HG03457 (cell line): ENCODE measurements around the gene GRAMD1C.
"Not testable (repeated sequence)": the region's sequence is repeated elsewhere in the genome, so short reads cannot be mapped to it uniquely, and the experiment has no call there.

Source experiments
- ATAC-seq: cut with Tn5 transposase; IDR thresholded peaks from one replicate; pipeline ENCODE4 v1.9.1; 2021; ENCODE audit warnings: moderate number of reproducible peaks; ENCODE audit not compliant: unreplicated experiment

Gene GRAMD1C

DNA sequence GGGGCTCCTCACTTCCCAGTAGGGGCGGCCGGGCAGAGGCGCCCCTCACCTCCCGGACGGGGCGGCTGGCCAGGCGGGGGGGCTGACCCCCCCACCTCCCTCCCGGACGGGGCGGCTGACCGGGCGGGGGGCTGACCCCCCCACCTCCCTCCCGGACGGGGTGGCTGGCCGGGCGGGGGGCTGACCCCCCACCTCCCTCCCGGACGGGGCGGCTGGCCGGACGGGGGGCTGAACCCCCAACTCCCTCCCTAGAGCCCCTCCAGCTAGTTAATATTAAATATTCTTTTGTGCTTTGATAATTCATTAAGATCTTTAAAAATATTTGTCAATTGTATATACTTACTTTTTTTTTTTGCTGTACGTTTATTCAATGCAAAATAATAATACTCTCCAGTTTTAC is 11.3 kb downstream of the GRAMD1C start:
- not testable (repeated sequence) for ATAC-seq

DNA sequence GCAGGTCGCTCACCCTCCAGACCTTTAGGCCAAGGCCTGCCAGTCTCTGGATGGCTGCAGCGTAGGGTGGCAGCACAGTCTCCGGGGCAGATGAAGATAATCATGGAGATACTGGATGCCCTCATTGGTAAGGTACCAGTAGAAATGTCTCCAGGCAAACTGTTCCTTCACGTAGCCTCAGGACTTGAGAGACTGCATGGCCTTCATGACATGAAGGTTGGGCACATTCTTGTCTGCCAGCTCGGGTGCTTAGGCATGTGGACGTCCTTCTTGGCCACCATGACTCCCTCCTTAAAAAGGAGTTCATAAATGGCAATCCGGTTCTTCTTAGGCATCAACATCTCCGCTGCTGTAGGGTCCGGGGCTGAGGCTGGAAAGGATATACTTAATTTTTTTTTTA is 11.8 kb downstream of the GRAMD1C start:
- ATAC-seq, result not testable (repeated sequence)

DNA sequence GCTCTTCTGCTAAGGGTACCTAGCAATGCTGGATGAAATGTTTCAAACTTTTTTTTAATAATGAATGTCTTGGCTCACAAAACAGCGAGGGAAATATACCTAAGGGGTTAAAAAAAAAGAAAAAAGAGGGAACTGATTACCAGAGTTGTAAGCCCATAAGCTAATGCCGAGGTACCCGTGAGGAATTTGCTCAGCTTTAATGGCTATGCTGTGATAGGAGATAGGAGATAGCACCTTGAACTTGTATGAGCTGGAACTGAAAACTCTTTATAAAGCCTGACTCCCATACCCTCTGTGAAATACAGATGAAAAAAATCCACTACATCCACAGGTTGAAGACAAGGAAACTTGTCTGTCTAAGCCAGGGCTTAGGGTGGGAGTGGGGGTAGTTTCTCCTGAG is 13.9 kb downstream of the GRAMD1C start:
- no peak for ATAC-seq

DNA sequence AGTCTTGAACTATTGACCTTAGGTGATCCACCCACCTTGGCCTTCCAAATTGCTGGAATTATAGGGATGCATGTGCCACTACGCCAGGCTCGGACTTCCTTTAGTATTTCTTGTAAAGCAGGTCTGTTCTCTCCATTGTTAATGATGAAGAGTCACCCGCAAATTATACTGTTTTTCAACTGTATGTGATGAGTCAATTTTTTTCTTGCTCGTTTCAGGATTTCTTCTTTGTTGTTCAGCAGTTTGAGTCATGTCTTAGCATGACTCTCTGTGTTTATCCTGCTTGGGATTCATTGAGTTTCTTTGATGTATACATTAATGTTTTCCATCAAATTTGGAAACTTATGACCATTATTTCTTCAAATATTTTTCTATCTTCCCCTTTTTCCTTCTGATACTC is 28.9 kb downstream of the GRAMD1C start:
- no peak for ATAC-seq

DNA sequence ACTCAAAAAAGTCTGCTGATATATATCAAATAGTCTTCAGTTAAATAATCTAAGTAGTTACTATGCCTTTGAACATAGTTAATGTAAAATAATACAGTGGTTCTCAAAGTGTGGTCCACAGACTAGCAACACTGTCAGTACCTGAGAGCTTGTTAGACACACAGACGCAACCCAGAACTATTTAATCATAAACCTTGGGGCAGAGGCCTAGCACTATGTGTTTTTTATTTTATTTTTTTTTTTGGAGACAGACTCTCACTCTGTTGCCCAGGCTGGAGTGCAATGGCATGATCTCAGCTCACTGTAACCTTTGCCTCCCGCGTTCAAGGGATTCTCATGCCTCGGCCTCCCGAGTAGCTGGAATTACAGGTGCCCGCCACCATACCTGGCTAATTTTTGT is 34.7 kb downstream of the GRAMD1C start:
- ATAC-seq, result no peak

DNA sequence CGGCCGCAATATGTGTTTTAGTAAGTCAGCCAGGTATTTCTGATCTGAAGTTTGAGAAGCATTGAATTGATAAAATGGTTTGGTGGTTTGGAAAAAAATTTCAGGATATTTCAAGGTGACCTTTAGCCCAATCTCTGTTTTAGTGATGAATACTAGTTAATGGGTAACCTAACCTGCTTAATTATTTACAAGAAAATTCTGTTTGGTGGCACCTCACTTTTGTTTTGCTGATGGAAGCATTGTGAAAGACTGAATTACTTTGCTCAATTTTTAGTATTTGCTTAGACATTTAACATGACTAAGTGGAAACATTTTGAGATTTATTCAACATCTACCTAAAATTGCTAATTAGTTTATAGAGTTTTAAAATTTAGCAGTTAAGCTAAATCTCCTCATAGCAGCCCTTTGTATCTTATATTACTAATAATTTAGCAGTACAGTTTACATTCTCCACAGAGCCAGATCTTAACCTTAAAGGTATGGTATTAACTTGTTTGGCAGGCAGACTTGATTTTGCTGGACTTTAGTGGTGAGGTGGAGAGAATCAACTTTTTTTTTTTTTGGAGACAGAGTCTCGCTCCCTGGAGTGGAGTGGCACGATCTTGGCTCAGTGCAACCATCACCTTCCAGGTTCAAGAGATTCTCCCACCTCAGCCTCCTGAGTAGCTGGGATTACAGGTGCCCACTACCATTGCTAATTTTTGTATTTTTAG is 35.4 kb downstream of the GRAMD1C start:
- no peak for ATAC-seq

DNA sequence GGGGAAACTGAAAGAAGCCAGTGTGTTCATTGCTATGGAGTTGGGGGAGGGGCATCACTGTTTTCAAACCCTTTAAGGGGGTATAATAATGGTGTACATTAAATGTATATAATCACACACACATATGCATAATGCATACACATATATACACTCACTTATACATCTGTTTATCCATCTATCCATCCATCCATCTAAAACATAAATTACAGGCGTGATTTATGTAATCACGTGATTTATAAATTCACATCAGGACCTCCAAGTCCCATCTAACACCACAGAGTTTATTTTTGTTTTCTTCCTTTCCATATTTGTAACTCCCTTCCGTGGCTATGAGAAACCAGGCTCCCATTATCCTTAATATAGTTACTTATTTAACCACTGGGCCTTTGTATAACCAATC is 39.8 kb downstream of the GRAMD1C start:
- no peak for ATAC-seq

DNA sequence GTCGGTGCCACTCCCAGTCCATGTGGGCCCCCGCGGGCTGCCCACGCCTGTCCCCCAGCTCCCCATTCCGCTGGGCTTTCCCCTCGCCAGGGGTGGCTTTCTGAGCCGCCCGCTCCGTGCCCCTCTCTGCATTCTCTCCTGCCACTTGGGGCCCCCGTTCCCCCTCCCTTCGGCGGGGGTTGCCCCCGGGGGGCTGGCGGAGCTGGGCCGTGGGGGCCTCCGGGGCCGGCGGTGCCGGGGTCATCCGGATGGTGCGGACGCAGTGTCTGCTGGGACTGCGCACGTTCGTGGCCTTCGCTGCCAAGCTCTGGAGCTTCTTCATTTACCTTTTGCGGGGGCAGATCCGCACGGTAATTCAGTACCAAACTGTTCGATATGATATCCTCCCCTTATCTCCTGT is 46.5 kb downstream of the GRAMD1C start:
- no peak for ATAC-seq

DNA sequence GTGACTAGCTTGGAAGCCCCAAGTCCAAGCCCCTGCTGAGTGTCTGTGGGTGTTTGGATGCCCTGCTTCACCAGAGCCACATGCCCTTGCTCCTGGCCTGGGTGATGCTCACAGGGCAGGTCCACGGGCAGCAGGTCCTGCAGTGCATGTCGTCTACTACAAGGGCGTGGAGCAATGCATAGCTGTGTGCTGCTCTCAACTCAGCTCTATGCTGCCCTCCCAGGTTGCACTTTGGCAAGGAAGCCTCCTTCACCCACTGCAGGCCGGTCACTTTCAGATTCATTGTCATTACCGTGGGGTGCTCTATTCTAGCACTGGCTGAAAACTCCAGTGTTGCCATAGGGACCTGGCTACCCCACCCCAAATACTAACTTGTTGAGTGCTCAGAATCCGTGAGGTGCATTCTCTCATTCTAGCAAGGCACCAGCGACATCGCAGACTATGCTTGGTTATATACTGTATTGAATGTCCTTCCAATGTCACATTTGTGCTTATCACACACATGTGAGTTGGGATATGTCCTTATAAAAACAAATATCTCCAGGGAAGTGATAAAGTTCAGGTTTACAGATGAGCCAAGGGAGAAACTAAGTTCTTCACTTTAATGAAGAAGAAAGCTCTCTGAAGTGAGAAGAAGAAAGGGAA is 51.8 kb downstream of the GRAMD1C start:
- no peak for ATAC-seq

DNA sequence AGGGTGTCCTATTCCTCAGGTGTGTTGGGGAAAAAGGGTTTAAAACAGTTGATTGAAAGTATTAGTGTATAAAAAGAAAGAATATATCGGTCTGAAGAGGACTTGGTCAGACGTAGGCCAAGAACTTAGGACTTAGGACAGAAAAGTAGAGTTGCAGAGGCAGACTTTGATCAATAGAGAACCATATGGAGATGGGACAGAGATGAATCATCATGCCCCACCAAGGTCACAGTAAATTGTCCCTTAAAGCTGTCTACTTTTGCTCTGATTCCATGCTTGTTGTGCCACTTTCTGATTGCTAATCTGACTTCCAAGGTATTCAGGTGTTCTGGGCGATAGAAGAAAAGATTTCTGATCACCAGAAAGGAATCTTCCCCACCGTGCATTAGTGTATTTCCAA is 56.3 kb downstream of the GRAMD1C start:
- no peak for ATAC-seq

DNA sequence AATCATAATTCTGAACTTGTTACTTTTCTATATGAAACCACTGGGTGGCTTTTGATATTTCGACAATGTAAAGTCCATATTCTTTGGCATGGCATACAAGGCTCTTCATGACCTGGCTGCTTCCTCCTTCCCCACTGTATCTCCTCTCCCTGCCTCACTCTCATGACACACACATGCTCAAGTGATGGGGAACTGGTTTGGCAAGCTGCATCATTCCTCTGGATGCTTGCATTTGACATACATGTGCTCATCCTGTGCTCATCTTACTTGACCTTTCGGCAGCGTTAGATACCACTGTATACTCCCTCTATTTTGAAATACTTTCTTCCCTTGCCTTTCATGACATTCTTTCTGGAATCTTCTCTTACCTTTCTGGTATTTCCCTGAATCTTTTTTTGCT is 57.4 kb downstream of the GRAMD1C start:
- no peak for ATAC-seq

DNA sequence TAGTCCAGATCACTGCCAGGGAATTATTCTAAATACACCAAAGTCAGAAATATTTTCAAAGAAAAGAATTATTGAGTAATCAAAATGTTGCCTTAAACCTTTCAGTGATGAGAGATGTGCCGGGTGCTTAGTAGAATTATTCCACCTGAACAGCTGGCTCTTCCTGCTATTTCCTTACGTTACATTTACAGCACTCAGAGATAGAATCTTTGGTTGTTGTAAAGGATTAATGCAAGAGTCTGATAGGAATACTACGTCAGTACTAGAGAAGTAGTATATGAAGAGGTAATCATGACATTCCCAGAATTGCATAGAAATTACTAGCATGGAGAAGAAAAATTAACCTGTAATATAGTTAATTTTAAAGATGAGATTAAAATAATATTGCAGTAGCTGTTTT is 58.3 kb downstream of the GRAMD1C start:
- ATAC-seq, result no peak

DNA sequence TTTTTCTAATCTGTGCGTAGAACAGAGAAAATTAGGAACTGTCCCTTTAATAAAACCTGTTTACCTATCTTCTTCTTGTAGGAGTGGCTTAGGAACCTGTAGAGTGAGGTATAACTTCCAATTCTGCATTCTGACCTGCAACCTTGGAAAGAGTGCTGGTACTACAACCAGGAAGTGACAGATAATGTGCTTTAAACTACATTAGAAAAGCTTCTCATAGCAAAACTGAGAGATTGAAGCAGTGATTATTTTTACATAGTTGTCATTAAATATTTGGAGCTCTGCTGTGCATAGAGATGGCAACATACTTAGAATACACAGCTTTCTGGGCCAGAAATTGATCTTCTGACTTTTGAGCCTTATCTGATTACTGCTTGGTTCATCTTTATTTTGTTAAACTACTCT is 58.8 kb downstream of the GRAMD1C start:
- ATAC-seq, result no peak

DNA sequence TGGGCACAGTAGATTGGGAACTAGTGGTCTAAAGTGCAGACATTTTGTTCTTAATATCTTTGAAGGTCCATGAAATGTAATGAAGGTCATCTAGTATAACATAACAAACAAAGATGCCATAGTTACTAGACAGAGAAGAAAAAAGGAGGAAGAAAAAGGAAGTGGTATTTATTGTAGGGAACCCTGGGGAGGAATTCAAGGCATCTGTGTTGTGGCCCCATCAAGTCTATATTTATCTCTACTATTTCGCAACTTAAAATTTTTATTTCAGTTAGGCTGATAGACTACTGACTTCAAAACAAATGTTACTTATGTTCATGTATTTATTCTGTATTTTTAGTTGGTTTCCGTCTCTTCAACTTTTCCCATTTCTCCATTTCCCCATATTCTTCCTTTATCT is 60.3 kb downstream of the GRAMD1C start:
- no peak for ATAC-seq

DNA sequence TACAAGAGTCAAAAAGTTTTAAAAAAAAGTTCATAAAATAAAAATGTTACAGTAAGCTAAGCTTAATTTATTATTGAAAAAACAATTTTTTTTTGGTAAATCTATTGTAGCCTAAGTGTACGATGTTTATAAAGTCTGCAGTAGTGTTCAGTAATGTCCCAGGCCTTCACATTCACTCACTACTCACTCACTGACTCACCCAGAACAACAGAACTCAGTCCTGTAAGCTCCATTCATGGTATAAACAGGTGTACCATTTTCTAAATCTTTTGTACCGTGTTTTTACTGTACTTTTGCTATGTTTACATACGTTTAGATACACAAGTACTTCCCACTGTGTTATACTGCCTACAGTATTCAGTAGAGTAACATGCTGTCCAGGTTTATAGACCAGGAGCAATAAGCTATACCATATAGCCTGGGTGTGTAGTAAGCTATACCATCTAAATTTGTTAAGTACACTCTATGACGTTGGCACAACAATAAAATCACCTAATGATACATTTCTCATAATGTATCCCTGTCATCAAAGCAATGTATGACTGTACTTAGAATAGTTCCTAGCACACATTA is 68.1 kb downstream of the GRAMD1C start:
- ATAC-seq, result no peak

DNA sequence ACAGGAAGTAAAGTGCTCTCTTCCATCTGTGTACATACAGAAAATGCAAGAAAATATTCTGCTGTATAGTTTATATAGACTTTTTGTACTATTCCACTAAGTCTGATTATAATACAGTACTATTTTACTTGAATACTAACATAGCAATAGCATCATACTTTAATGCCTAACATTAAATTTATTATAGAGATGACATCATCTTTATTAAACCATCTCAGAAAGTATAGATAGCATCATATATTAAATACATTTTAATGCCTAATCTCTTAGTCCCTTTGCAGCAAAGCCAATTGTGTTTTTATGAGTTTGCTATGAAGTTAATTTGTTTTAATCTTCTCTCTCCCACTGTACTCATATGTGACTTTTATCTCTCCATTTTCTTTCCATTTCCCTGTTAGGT is 69.5 kb downstream of the GRAMD1C start:
- ATAC-seq, result no peak

DNA sequence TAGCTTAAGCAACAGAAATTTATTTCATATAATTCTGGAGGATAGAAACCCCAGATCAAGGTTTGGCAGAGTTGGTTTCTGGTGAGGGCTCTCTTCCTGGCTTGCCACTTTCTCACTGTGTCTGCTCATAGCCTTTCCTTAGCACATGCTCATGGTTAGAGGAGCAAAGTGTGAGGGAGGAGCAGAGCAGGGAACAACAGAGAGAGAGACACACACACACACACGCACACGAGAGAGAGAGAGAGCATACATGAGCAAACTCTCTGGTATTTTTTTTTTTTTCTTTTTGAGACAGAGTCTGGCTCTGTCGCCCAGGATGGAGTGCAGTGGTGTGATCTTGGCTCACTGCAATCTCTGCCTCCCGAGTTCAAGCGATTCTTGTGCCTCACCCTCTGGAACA is 72.4 kb downstream of the GRAMD1C start:
- no peak for ATAC-seq

DNA sequence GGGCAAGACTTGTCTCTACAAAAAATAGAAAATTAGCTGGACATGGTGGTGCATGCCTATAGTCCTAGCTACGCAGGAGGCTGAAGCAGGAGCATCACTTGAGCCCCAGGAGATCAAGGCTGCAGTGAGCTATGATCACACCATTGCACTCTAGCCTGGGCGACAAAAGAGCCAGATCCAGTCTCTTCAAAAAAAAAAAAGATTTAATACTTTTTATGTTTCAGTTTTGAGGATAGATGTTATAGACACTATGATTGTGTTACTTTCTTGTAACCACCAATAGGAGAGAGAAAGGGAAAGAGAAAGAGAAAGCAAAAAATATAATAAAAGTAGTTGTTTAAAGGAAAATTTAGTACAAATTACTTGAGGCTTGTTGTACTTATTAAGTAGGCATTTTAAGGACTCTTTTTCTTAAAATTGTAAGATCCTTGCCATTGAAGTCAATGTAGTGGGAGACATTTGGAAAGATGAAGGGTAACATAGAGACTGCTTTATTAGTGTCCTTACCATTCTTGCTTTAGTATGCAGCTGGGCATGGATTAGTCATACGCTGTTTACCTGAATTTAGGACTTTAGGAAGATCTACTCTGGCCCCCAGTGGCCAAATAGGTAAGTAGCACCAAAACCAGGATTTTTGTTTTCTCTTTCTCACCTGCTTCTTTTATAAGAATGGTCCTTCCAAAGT is 74.1 kb downstream of the GRAMD1C start:
- ATAC-seq, result peak; percentile 86

DNA sequence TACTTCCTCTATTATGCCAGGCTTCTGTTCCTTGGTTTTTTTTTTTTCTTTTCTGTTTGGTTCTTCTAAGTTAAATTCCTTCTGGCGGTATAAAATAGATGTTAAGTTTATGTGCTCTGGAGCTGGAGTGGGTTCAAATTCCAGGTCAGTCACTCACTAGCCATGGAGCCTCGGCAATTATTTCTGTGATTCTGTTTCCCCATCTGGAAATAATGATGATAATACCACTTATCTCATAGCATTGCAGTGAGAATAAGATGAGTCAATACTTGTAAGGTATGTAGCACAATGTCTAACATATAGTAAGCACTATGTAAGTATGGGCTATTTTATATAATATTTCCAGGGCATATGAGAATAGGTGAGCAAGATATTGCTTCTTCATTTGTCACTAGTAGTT is 76.1 kb downstream of the GRAMD1C start:
- ATAC-seq, result no peak

DNA sequence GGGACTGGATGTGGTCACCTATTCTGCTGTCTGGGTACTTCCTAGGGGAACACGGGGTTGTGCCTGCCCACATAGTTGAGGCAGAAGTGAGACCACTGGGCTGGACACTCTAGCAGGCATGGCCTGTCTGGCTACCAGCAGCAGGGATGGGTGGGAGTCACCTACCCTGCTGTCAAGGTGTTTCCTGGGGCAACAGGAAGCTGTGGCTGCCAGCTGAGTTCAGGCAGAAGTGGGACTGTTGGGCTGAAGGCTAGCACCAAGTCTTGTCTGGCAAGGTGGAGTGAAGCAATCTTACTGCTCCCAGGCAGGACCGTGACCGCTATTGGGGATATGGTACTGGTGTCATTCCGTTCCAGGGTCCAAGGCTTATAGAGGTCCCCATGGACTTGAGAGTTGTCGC is 89.0 kb downstream of the GRAMD1C start:
- ATAC-seq, result no peak

DNA sequence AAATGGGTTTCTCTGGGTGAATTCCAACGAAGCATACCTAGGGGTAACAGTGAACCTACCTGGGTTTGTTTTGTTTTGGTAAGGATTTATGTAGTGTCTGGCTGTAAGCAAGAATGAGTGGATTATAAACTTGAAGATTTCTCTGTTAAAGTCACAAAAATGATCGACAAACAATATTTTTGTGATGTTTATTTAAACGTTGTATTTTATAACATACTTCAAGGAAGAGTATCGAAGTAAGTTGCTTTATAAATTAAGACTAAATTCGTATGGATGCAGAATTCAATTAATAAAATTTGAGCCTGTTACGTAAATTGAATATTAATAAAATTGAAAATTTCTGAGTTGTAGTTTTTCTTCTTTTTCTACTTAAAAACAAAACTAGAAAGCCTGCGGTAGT is 108.2 kb downstream of the GRAMD1C start:
- ATAC-seq, result no peak
